Peyer's patch (tissue), 4 donors: ENCODE measurements around the gene TMEM242. TPM values are rescaled to one million over a fixed set of nuclear protein-coding genes. Genes with fewer than 3 reads are reported as not detected.

Experiments
- DNase-seq, 3 donors: peaks; one replicate each; pipeline ENCODE4 v3.0.0-alpha.2; 2017 to 2019
- H3K27ac ChIP-seq, 4 donors: fragments of 200-600 bp; sonication (generic); one replicate each; pipeline ENCODE4 v1.5.1; 2016 to 2019
- H3K27me3 ChIP-seq, 2 donors: fragments of 200-600 bp; sonication (generic); one replicate each; pipeline ENCODE4 v1.5.1; 2019
- H3K36me3 ChIP-seq, 3 donors: fragments of 200-600 bp; sonication (generic); one replicate each; pipeline ENCODE4 v1.5.1; 2016 to 2019
- H3K4me1 ChIP-seq, 4 donors: fragments of 200-600 bp; sonication (generic); one replicate each; pipeline ENCODE4 v1.5.1; 2016 to 2019
- H3K4me3 ChIP-seq, 4 donors: fragments of 200-600 bp; sonication (generic); 1 replicate in 3 of 4; 2 replicates in 1 of 4; pipeline ENCODE4 v1.5.1; 2016 to 2019; ENCODE audit warnings: mild to moderate bottlenecking in 1 of 4
- H3K9me3 ChIP-seq, 4 donors: fragments of 200-600 bp; sonication (generic); one replicate each; pipeline ENCODE4 v1.5.1; 2016 to 2019; ENCODE audit warnings: mild to moderate bottlenecking in 1 of 4
- POLR2A ChIP-seq, 2 donors: fragments of 450-650 bp; IDR thresholded peaks; one replicate each; pipeline ENCODE4 v1.5.1; 2017; ENCODE audit warnings: antibody characterized with exemption in 2 of 2, mild to moderate bottlenecking in 2 of 2, moderate library complexity in 2 of 2
- total RNA-seq, 4 donors: library from RNA; depleted of rRNA; stranded (reverse); fragments of >200 nt; gene quantifications; one replicate each; pipeline ENCODE4 v1.1.0, GENCODE V29; 2016
- TF ChIP-seq, protein P1 (sequence below), 6 experiments: fragments of 450-650 bp in 4 of 6; fragments of 200-600 bp in 2 of 6; sonication (generic) in 1 of 6; IDR thresholded peaks; one replicate each; pipeline ENCODE4 v1.5.1; 2017 to 2019; ENCODE audit warnings: antibody characterized with exemption in 6 of 6, mild to moderate bottlenecking in 3 of 6, moderate library complexity in 1 of 6

Gene TMEM242
- total RNA-seq, 4 donors from 2014 or later = 3.3 to 9.4 (median 4.9) TPM

DNA sequence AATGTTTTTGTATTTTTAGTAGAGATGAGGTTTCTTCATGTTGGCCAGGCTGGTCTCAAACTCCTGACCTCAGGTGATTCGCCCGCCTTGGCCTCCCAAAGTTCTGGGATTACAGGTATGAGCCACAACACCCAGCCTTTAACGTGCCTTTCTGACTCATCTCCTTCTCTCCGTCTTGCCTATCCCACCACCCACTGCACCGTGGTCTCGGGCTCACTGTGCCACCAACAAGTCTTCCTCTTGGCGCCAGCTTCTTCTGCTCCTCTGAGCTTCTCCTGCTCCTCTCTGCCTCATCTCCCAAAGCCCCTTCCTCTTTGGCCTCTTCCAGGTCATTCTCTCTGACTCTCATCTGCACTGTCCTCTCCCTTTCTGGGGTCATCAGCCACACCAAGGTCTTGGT is 41.0 kb downstream of the TMEM242 start:
- no peak for DNase-seq
- H3K36me3 ChIP-seq = no peaks in the 10 kb centered on the region
- no peaks in the 10 kb centered on the region for H3K27me3 ChIP-seq
- no peak overlapping the region for H3K4me3 ChIP-seq
- H3K9me3 ChIP-seq = no peaks in the 10 kb centered on the region
- H3K4me1 ChIP-seq = no peaks in the 10 kb centered on the region
- TF ChIP-seq POLR2A (IDR thresholded peaks at IDR 0.05) = no peak
- TF ChIP-seq, protein P1, sequence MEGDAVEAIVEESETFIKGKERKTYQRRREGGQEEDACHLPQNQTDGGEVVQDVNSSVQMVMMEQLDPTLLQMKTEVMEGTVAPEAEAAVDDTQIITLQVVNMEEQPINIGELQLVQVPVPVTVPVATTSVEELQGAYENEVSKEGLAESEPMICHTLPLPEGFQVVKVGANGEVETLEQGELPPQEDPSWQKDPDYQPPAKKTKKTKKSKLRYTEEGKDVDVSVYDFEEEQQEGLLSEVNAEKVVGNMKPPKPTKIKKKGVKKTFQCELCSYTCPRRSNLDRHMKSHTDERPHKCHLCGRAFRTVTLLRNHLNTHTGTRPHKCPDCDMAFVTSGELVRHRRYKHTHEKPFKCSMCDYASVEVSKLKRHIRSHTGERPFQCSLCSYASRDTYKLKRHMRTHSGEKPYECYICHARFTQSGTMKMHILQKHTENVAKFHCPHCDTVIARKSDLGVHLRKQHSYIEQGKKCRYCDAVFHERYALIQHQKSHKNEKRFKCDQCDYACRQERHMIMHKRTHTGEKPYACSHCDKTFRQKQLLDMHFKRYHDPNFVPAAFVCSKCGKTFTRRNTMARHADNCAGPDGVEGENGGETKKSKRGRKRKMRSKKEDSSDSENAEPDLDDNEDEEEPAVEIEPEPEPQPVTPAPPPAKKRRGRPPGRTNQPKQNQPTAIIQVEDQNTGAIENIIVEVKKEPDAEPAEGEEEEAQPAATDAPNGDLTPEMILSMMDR (IDR thresholded peaks at IDR 0.05) = no peak
- no peak overlapping the region for H3K27ac ChIP-seq

DNA sequence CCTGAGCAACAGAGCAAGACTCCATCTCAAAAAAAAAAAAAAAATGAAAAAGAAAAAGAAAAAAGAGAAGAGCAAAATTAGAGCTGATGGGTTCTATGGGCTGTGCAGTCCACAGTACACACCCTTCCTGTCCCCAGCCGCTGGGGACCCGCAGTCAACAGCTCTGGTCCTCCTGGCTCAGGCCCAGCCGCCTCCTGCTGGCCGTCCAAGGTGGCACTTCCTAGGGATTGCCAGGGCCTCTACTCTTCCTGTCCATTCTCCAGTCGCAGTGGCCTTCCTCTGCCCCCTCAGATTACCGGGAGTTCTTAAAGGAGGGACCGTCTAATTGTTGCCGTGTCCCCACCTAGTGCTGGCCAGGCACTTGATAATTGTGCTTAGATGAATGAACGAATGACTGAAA is 41.7 kb downstream of the TMEM242 start:
- H3K9me3 ChIP-seq = no peaks in the 10 kb centered on the region
- H3K27ac ChIP-seq = no peak overlapping the region
- H3K4me3 ChIP-seq = no peak overlapping the region
- no peak for TF ChIP-seq POLR2A (IDR thresholded peaks at IDR 0.05)
- TF ChIP-seq, protein P1 (IDR thresholded peaks at IDR 0.05) = peak in 4 of 6 experiments; percentile 15 to 63 (median 37)
- no peaks in the 10 kb centered on the region for H3K36me3 ChIP-seq
- H3K27me3 ChIP-seq = no peaks in the 10 kb centered on the region
- peak in 1 of 3 donors; percentile 59 for DNase-seq
- no peaks in the 10 kb centered on the region for H3K4me1 ChIP-seq

DNA sequence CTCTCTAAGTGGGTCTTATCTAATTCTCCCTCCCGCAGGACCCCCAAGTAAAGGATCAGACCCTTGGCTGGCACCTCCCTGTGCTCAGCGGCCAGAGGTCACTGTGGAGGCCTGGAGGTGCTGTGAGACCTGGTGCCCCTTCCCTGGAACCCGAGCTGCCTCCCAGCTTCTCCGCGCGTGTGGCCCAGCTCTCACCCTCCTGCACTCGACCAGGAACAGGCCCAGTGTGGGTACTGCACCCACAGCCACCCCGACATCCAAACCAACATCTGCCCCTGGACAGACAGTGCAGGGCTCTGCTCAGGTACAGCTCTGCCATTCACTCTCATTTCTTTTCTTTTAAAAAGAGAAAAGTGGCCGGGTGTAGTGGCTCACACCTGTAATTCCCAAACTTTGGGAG is 42.4 kb downstream of the TMEM242 start:
- no peaks in the 10 kb centered on the region for H3K9me3 ChIP-seq
- TF ChIP-seq, protein P1 (IDR thresholded peaks at IDR 0.05) = no peak
- no peak for TF ChIP-seq POLR2A (IDR thresholded peaks at IDR 0.05)
- peak in 1 of 3 donors; percentile 15 for DNase-seq
- no peak overlapping the region for H3K27ac ChIP-seq
- no peaks in the 10 kb centered on the region for H3K27me3 ChIP-seq
- H3K4me3 ChIP-seq = no peak overlapping the region
- no peaks in the 10 kb centered on the region for H3K36me3 ChIP-seq
- no peaks in the 10 kb centered on the region for H3K4me1 ChIP-seq

DNA sequence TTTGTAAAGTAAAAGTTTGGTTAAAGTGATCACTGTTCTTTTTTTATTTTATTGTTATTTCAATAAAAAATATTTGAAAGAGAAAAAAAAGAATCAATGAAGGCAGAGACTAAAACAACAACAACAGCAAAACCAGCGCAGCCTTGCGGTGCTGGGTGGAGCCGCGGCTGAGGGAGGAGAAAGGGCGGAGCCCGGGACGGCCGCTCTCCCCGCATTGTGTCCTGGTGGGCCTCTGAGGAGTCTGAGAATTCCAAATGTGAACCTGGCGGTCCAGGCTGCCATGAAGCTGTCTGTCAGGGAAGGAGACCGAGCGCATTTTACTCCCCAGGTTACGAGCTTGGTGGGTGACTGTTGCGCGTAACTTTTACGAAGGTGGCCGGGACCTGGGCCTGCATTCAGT is 43.2 kb downstream of the TMEM242 start:
- no peaks in the 10 kb centered on the region for H3K36me3 ChIP-seq
- DNase-seq = no peak

DNA sequence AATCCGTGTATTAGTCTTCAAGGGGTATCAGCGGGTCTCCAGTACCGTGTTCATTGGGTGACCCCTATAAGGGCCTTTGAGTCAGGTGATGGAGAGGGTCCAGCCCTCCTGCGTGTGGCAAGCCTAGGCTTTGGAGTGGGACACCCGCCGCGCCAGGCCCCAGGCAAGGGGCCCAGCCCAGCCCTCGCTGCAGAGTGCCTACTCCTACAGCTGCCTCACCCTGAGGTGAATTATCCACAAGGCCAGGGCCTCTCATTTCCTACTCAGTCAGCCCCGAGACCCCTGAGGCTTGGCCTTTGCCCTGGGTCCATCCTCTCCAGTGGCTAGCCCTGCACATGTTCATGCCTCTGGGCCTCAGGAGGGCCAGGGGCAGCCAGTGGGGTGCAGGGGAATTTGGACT is 45.1 kb downstream of the TMEM242 start:
- no peaks in the 10 kb centered on the region for H3K9me3 ChIP-seq
- H3K27ac ChIP-seq = no peak overlapping the region
- TF ChIP-seq, protein P1 (IDR thresholded peaks at IDR 0.05) = no peak
- no peak for TF ChIP-seq POLR2A (IDR thresholded peaks at IDR 0.05)
- no peaks in the 10 kb centered on the region for H3K27me3 ChIP-seq
- H3K4me1 ChIP-seq = peaks cover 3 to 9% (median 6%) of the 10 kb centered on the region in 4 donors
- H3K36me3 ChIP-seq = no peaks in the 10 kb centered on the region
- DNase-seq = no peak
- no peak overlapping the region for H3K4me3 ChIP-seq

More for the DNA sequence above, 43.2 kb downstream of the TMEM242 start:
- Histone ChIP-seq H3K4me1 (peaks cover 0 to 3% (median 2%) of the 10 kb centered on the region in 4 donors), H3K27ac (no peak overlapping the region), H3K27me3 (no peaks in the 10 kb centered on the region), H3K4me3 (no peak overlapping the region), H3K9me3 (no peaks in the 10 kb centered on the region)
- no peak for TF ChIP-seq POLR2A (IDR thresholded peaks at IDR 0.05)
- TF ChIP-seq, protein P1 (IDR thresholded peaks at IDR 0.05) = no peak

DNA sequence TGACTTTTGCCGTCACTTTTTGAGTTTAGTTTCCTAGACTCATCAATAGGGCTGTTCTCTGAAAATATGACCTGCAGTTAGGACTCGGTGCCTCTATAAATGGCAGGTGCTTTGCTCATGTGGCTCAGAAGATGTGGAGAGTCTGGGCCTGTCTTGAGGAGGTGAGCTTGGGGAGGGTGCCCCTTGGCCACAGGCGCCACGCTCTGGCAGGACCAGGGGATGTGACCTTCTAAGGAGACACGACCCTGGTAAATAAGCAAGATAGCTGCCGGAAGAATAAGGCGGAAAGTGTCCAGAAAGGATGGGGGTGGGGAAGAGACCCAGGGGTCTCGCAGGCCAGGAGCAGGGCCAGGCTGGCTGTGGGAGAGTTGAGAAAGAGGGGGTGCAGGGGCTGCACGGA is 46.6 kb downstream of the TMEM242 start:
- H3K4me3 ChIP-seq = no peak overlapping the region
- H3K27me3 ChIP-seq = no peaks in the 10 kb centered on the region
- peak in 1 of 3 donors; percentile 22 for DNase-seq
- no peak for TF ChIP-seq POLR2A (IDR thresholded peaks at IDR 0.05)
- TF ChIP-seq, protein P1 (IDR thresholded peaks at IDR 0.05) = no peak
- peaks cover 3 to 9% (median 6%) of the 10 kb centered on the region in 4 donors for H3K4me1 ChIP-seq
- no peak overlapping the region for H3K27ac ChIP-seq
- no peaks in the 10 kb centered on the region for H3K36me3 ChIP-seq
- no peaks in the 10 kb centered on the region for H3K9me3 ChIP-seq
